Activated CD8-positive, alpha-beta T cell treated with anti-CD3 and anti-CD28 coated beads, Interleukin-2, amount 10 ng/mL, durations not matched to agents 7 days and 5 days (primary cell): ENCODE data around the gene SACM1L. TPM values are rescaled to one million over a fixed set of nuclear protein-coding genes. Genes with fewer than 3 reads are reported as not detected.

Source experiments
- ATAC-seq: fragments of 150-1000 bp; cut with Tn5 transposase; one replicate; pipeline ENCODE4 v1.10.0; 2021; ENCODE audit warnings: moderate library complexity
- CTCF ChIA-PET: fragments of 350-600 bp; sonication (Branson Sonifier 250); formaldehyde crosslinking; loops from one replicate; lab custom pipeline; 2021; ENCODE audit warnings: antibody characterized with exemption; lab: Charles Lee
- POLR2A ChIA-PET: fragments of 350-600 bp; sonication (Branson Sonifier 250); formaldehyde crosslinking; loops from one replicate; lab custom pipeline; 2021; ENCODE audit warnings: antibody characterized with exemption; lab: Charles Lee
- DNase-seq: peaks from one replicate; pipeline ENCODE4 v3.0.0-alpha.2; 2020
- H3K27ac Mint-ChIP-seq: one replicate; pipeline ENCODE4 v1.8.0; 2021; ENCODE audit warnings: mild to moderate bottlenecking, mixed read lengths
- H3K27me3 Mint-ChIP-seq: one replicate; pipeline ENCODE4 v1.8.0; 2021; ENCODE audit warnings: low read depth, mixed read lengths
- H3K36me3 Mint-ChIP-seq: one replicate; pipeline ENCODE4 v1.8.0; 2021; ENCODE audit warnings: low read depth, mixed read lengths
- H3K4me1 Mint-ChIP-seq: one replicate; pipeline ENCODE4 v1.8.0; 2021; ENCODE audit warnings: low read depth, mixed read lengths
- H3K4me3 Mint-ChIP-seq: one replicate; pipeline ENCODE4 v1.8.0; 2021; ENCODE audit warnings: mild to moderate bottlenecking, mixed read lengths
- H3K9me3 Mint-ChIP-seq: one replicate; pipeline ENCODE4 v1.8.0; 2022; ENCODE audit warnings: mixed read lengths; ENCODE audit not compliant: insufficient read depth
- total RNA-seq, 2 experiments: library from RNA; stranded (reverse); gene quantifications; one replicate each; pipeline ENCODE4 v1.2.3, GENCODE V29; 2021

The SACM1L gene
- total RNA-seq, 2 experiments from 2014 or later, result 89.8 to 96.4 TPM

DNA sequence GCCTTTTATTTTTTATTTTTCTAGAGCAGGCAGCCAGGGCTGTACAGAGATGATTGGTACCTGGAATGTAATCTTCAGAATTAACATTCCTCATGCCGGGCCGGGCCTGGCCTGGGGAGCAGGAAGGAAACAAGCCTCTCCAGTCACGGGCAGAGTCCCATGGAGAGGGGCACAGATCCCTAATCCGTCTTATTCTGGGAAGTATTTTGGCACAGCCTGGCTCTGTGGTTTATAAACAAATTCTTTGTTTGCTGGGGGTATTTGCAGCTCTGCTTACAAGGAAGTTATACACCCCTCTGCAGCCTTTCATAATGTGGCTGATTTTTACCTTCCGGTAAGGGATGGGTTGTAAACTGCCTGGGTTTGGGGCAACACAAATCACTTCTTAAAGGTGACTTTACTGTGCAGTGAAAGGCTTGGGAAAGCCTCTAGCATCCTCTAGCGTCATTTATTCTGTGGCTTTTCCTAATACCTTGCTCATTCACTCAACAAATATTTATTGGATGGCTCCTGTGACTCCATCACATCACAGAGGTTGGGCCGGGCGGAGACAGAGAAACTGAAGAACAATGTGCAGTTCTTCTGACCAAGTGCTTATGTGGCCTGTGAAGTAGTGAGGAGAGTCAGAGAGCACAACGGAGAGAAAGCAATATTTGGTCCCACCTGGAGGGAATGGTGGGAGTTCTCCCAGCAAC, 104.4 kb downstream of the SACM1L start:
- ChIA-PET POLR2A (no interaction called here), CTCF (no interaction called here)
- no peaks in the 10 kb centered on the region for H3K9me3 Mint-ChIP-seq
- H3K27me3 Mint-ChIP-seq, result peaks cover 67% of the 10 kb centered on the region
- H3K27ac Mint-ChIP-seq, result no peak overlapping the region
- peaks cover 3% of the 10 kb centered on the region for H3K36me3 Mint-ChIP-seq
- no peak overlapping the region for H3K4me3 Mint-ChIP-seq
- no peak for ATAC-seq
- peaks cover 8% of the 10 kb centered on the region for H3K4me1 Mint-ChIP-seq
- no peak for DNase-seq

DNA sequence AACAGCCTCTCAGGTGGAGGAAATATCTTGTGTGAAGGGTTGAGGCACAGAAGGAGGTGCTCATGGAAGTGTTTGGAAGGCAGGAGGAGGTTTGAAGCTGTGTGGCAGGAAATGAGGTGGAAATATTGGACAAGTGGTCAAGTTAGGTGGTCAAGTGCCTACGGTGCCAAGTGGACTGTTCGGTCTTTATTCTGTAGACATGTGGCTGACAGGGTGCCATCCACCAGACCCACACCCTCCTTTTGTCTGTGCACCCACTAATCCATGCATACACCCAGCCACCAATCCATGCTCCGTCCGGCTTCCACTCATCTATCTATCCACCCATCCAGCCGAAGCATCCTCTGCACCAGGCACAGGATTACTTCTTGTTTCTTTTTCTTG, 105.0 kb downstream of the SACM1L start:
- Mint-ChIP-seq H3K9me3 (no peaks in the 10 kb centered on the region), H3K27me3 (peaks cover 68% of the 10 kb centered on the region), H3K4me3 (no peak overlapping the region), H3K4me1 (peaks cover 8% of the 10 kb centered on the region), H3K36me3 (peaks cover 3% of the 10 kb centered on the region), H3K27ac (no peak overlapping the region)
- ATAC-seq (no peak), DNase-seq (no peak)
- CTCF ChIA-PET, result no interaction called here
- POLR2A ChIA-PET, result no interaction called here

DNA sequence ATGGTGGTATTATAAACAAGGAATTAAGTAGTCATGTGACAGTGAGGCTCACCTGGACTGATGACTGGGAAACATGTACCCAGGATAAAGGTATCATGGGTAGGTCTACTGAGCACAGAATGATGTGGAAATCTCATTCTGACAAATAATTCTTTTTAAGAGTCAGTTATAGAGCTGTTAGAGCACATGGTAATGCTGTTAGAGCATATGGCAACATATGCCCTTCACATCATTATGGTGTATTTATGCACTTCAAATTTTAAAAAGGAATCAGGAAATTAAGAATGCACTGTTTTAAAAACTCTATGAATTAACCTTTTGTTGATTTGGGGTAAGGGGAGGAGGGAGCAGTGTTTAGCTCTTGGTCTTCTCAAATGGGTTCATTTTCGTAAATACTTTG, 105.5 kb downstream of the SACM1L start:
- DNase-seq (no peak), ATAC-seq (no peak)
- CTCF ChIA-PET, result no interaction called here
- POLR2A ChIA-PET, result no interaction called here
- H3K4me1 Mint-ChIP-seq, result peaks cover 8% of the 10 kb centered on the region
- peaks cover 3% of the 10 kb centered on the region for H3K36me3 Mint-ChIP-seq
- H3K4me3 Mint-ChIP-seq, result no peak overlapping the region
- H3K9me3 Mint-ChIP-seq, result no peaks in the 10 kb centered on the region
- H3K27ac Mint-ChIP-seq, result no peak overlapping the region
- peaks cover 73% of the 10 kb centered on the region for H3K27me3 Mint-ChIP-seq

Other genes starting within 250 kb of the SACM1L start
- 10 to 100 TPM; 48.4 to 49.4 TPM for gene LIMD1, start 94.6 kb upstream of the SACM1L start, total RNA-seq
- not detected for gene SLC6A20, start 107.1 kb downstream of the SACM1L start, total RNA-seq
- 1 to 10 TPM; 5.1 to 6.7 TPM for gene LZTFL1, start 152.7 kb downstream of the SACM1L start, total RNA-seq
- gene CCR9, start 197.1 kb downstream of the SACM1L start, total RNA-seq, result under 1 TPM in 1 of 2 experiments, not detected in 1; 0.08 TPM